ENCODE results near the gene SLTM. TPM values are rescaled to one million over a fixed set of nuclear protein-coding genes. Genes with fewer than 3 reads are reported as not detected.
"Not testable (repeated sequence)": the region's sequence is repeated elsewhere in the genome, so short reads cannot be mapped to it uniquely, and the experiment has no call there.

Gene SLTM
- total and polyA plus RNA-seq, 7 experiments from 2014 or later: 56.3 to 166 (median 151) TPM

DNA sequence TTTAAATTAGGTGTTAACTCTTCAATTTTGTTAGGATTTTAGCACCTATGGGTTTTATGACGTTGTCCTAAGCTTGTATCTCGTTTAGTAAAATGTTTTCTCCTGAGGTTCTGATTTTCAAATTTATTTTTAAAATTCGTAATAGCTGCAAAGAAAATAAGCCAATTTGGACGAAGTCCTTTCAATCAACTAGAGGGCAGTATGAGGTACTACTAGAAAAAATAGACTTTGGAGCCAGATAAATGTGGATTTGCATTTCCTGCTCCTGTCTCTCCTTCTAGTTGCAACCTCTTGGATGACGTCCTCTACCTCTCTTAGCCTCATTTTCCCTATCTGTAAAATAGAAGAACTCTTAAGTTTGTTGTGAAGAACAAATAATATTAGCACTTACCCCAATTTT is 81.1 kb downstream of the SLTM start:
- H3K4me1 ChIP-seq (ENCODE audit: control insufficient read depth in 2 of 2, insufficient read depth in 2 of 2, low read length in 2 of 2): no peaks in the 10 kb centered on the region
- Mint-ChIP-seq H3K4me1 (peaks cover 0 to 2% (median 0%) of the 10 kb centered on the region in 7 donors), H3K4me3 (no peak overlapping the region), H3K27ac (no peak overlapping the region), H3K27me3 (no peaks in the 10 kb centered on the region), H3K36me3 (peaks cover 9 to 42% (median 25%) of the 10 kb centered on the region in 5 donors), H3K9me3 (no peaks in the 10 kb centered on the region)
- H3K4me3 ChIP-seq (ENCODE audit: low read length): no peak overlapping the region
- peaks cover 4 to 10% (median 7%) of the 10 kb centered on the region in 3 experiments for H3K36me3 ChIP-seq (ENCODE audit: control insufficient read depth in 2 of 3, insufficient read depth in 3 of 3, low read length in 3 of 3)
- no peaks in the 10 kb centered on the region for H3K27me3 ChIP-seq (ENCODE audit: control insufficient read depth in 2 of 2, insufficient read depth in 2 of 2, low read length in 2 of 2)
- no peaks in the 10 kb centered on the region for H3K9me3 ChIP-seq (ENCODE audit: control insufficient read depth in 2 of 3, low read length in 3 of 3)
- DNase-seq (no peak), ATAC-seq (no peak)
- no peak overlapping the region for H3K27ac ChIP-seq (ENCODE audit: low read depth, low read length)
- POLR2A ChIA-PET: no interaction called here
- intact Hi-C loops (cut with micrococcal nuclease): no loop called here
- CTCF ChIA-PET: no interaction called here

- H3K4me3 ChIP-seq (ENCODE audit: low read length); H3K27me3 Mint-ChIP-seq; H3K36me3 ChIP-seq (ENCODE audit: control insufficient read depth in 2 of 3, insufficient read depth in 3 of 3, low read length in 3 of 3); POLR2A ChIA-PET; CTCF ChIA-PET; H3K9me3 Mint-ChIP-seq; intact Hi-C loops (cut with micrococcal nuclease); H3K9me3 ChIP-seq (ENCODE audit: control insufficient read depth in 2 of 3, low read length in 3 of 3); H3K4me1 ChIP-seq (ENCODE audit: control insufficient read depth in 2 of 2, insufficient read depth in 2 of 2, low read length in 2 of 2); DNase-seq; ATAC-seq; H3K4me3 Mint-ChIP-seq; H3K27ac ChIP-seq (ENCODE audit: low read depth, low read length); H3K27me3 ChIP-seq (ENCODE audit: control insufficient read depth in 2 of 2, insufficient read depth in 2 of 2, low read length in 2 of 2); H3K4me1 Mint-ChIP-seq; H3K27ac Mint-ChIP-seq: not testable (repeated sequence)
- H3K36me3 Mint-ChIP-seq: peaks cover 10 to 48% (median 27%) of the 10 kb centered on the region in 5 donors
Observed at GRCh38 chr15:58851205-58851604, 82.3 kb downstream of the SLTM start.

GRCh38 chr15:58842713-58843396 is 90.6 kb downstream of the SLTM start:
- Mint-ChIP-seq H3K36me3 (peaks cover 6 to 25% (median 15%) of the 10 kb centered on the region in 5 donors), H3K27ac (no peak overlapping the region), H3K9me3 (no peaks in the 10 kb centered on the region), H3K4me1 (peaks cover 0 to 2% (median 0%) of the 10 kb centered on the region in 7 donors), H3K27me3 (no peaks in the 10 kb centered on the region), H3K4me3 (no peak overlapping the region)
- intact Hi-C loops (cut with micrococcal nuclease): no loop called here
- H3K4me3 ChIP-seq (ENCODE audit: low read length): no peak overlapping the region
- ATAC-seq (no peak), DNase-seq (no peak)
- ChIA-PET POLR2A (no interaction called here), CTCF (interaction anchor here (0.6 kb wide), 1 partner anchor 1552 kb away, joined by 3 read pairs; no protein-coding TSS in a partner anchor)
- H3K27ac ChIP-seq (ENCODE audit: low read depth, low read length): no peak overlapping the region
- H3K27me3 ChIP-seq (ENCODE audit: control insufficient read depth in 2 of 2, insufficient read depth in 2 of 2, low read length in 2 of 2): no peaks in the 10 kb centered on the region
- H3K9me3 ChIP-seq (ENCODE audit: control insufficient read depth in 2 of 3, low read length in 3 of 3): no peaks in the 10 kb centered on the region
- H3K4me1 ChIP-seq (ENCODE audit: control insufficient read depth in 2 of 2, insufficient read depth in 2 of 2, low read length in 2 of 2): no peaks in the 10 kb centered on the region
- peaks cover 0 to 8% (median 5%) of the 10 kb centered on the region in 3 experiments for H3K36me3 ChIP-seq (ENCODE audit: control insufficient read depth in 2 of 3, insufficient read depth in 3 of 3, low read length in 3 of 3)

DNA sequence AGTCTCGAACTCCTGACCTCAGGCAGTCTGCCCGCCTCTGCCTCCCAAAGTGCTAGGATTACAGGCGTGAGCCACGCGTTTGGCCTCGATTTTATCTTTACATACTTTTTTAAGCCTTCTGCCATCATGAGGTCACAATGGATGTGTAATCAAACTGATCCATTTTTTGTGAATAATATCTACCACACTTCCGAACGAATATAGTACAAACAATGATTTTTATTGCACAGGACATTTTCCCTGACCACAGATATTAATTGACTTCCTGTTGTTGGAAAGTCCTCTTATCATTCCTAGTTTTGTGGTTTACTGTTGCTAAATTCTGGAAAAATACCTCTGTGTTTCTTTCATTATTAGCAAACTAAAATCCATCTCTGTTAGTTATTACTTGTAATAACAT is 93.4 kb downstream of the SLTM start:
- H3K36me3 ChIP-seq (ENCODE audit: control insufficient read depth in 2 of 3, insufficient read depth in 3 of 3, low read length in 3 of 3): no peaks in the 10 kb centered on the region
- no peak overlapping the region for H3K4me3 ChIP-seq (ENCODE audit: low read length)
- H3K27me3 Mint-ChIP-seq: no peaks in the 10 kb centered on the region
- H3K4me1 Mint-ChIP-seq: peaks cover 0 to 2% (median 0%) of the 10 kb centered on the region in 7 donors
- H3K9me3 Mint-ChIP-seq: no peaks in the 10 kb centered on the region
- no peak for DNase-seq
- H3K4me1 ChIP-seq (ENCODE audit: control insufficient read depth in 2 of 2, insufficient read depth in 2 of 2, low read length in 2 of 2): no peaks in the 10 kb centered on the region
- intact Hi-C loops (cut with micrococcal nuclease): no loop called here
- no peak for ATAC-seq
- no peak overlapping the region for H3K4me3 Mint-ChIP-seq
- no peaks in the 10 kb centered on the region for H3K9me3 ChIP-seq (ENCODE audit: control insufficient read depth in 2 of 3, low read length in 3 of 3)
- H3K36me3 Mint-ChIP-seq: peaks cover 0 to 15% (median 0%) of the 10 kb centered on the region in 5 donors
- no peak overlapping the region for H3K27ac ChIP-seq (ENCODE audit: low read depth, low read length)
- no peaks in the 10 kb centered on the region for H3K27me3 ChIP-seq (ENCODE audit: control insufficient read depth in 2 of 2, insufficient read depth in 2 of 2, low read length in 2 of 2)
- ChIA-PET CTCF (no interaction called here), POLR2A (no interaction called here)
- no peak overlapping the region for H3K27ac Mint-ChIP-seq

GRCh38 chr15:58839485-58839884 is 94.0 kb downstream of the SLTM start:
- POLR2A ChIA-PET: no interaction called here
- Histone ChIP-seq H3K9me3 (ENCODE audit: control insufficient read depth in 2 of 3, low read length in 3 of 3) (no peaks in the 10 kb centered on the region), H3K36me3 (ENCODE audit: control insufficient read depth in 2 of 3, insufficient read depth in 3 of 3, low read length in 3 of 3) (no peaks in the 10 kb centered on the region), H3K4me3 (ENCODE audit: low read length) (no peak overlapping the region), H3K27me3 (ENCODE audit: control insufficient read depth in 2 of 2, insufficient read depth in 2 of 2, low read length in 2 of 2) (no peaks in the 10 kb centered on the region), H3K4me1 (ENCODE audit: control insufficient read depth in 2 of 2, insufficient read depth in 2 of 2, low read length in 2 of 2) (no peaks in the 10 kb centered on the region), H3K27ac (ENCODE audit: low read depth, low read length) (no peak overlapping the region)
- no peak for ATAC-seq
- Mint-ChIP-seq H3K9me3 (no peaks in the 10 kb centered on the region), H3K4me1 (peaks cover 0 to 2% (median 0%) of the 10 kb centered on the region in 7 donors), H3K27me3 (no peaks in the 10 kb centered on the region), H3K36me3 (peaks cover 0 to 14% (median 0%) of the 10 kb centered on the region in 5 donors), H3K4me3 (no peak overlapping the region), H3K27ac (no peak overlapping the region)
- DNase-seq: peak in 2 of 9 donors; percentile 2 to 15
- CTCF ChIA-PET: no interaction called here
- intact Hi-C loops (cut with micrococcal nuclease): loop anchor here in 1 of 2 donors (1.0 kb wide), 2 partner anchors 654 to 690 kb away; no protein-coding TSS in a partner anchor

DNA sequence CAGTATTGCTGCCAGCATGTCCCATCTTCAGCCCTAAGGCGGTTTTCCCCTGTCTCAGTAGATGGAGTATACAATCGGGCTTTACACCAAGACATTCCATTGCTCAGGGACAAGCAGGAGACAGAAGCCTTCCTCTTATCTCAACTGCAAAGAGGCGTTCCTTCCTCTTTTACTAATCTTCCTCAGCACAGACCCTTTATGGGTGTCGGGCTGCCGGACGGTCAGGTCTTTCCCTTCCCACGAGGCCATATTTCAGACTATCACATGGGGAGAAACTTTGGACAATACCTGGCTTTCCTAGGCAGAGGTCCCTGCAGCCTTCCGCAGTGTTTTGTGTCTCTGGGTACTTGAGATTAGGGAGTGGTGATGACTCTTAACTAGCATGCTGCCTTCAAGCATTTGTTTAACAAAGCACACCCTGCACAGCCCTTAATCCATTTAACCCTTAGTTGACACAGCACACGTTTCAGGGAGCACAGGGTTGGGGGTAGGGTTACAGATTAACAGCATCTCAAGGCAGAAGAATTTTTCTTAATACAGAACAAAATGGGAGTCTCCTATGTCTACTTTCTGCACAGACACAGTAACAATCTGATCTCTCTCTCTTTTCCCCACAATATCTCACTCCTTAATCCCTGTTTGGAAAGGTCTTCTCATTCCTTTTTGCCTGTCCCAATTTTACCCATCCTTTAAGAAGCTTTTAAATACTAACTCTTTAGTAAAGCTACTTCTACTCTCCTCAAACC is 99.6 kb downstream of the SLTM start:
- DNase-seq; H3K9me3 Mint-ChIP-seq; H3K36me3 ChIP-seq (ENCODE audit: control insufficient read depth in 2 of 3, insufficient read depth in 3 of 3, low read length in 3 of 3); intact Hi-C loops (cut with micrococcal nuclease); H3K4me1 Mint-ChIP-seq; H3K27ac ChIP-seq (ENCODE audit: low read depth, low read length); H3K4me3 ChIP-seq (ENCODE audit: low read length); H3K9me3 ChIP-seq (ENCODE audit: control insufficient read depth in 2 of 3, low read length in 3 of 3); H3K27me3 Mint-ChIP-seq; H3K27ac Mint-ChIP-seq; H3K4me3 Mint-ChIP-seq; POLR2A ChIA-PET; H3K27me3 ChIP-seq (ENCODE audit: control insufficient read depth in 2 of 2, insufficient read depth in 2 of 2, low read length in 2 of 2); H3K4me1 ChIP-seq (ENCODE audit: control insufficient read depth in 2 of 2, insufficient read depth in 2 of 2, low read length in 2 of 2); ATAC-seq: not testable (repeated sequence)
- H3K36me3 Mint-ChIP-seq: peaks cover 4 to 36% (median 10%) of the 10 kb centered on the region in 5 donors
- CTCF ChIA-PET: interaction anchor here (0.6 kb wide), 1 partner anchor 13 kb away, joined by 5 read pairs; no protein-coding TSS in a partner anchor
